Measurements from ENCODE around the gene ZMAT3.
A peak's percentile ranks its signal among the peaks of the same experiment; 100 is the strongest.

ZMAT3 gene

GRCh38 chr3:178990293-178990692 is 81.3 kb downstream of the ZMAT3 start:
- Histone ChIP-seq H3K4me1 (ENCODE audit: control insufficient read depth, insufficient read depth, low read length) (no peaks in the 10 kb centered on the region), H3K36me3 (ENCODE audit: control insufficient read depth in 2 of 2, insufficient read depth in 1 of 2, low read length in 2 of 2) (peaks cover 0 to 14% of the 10 kb centered on the region in 2 experiments; a peak in 1 of 3 replicates), H3K4me3 (ENCODE audit: low read depth, low read length) (no peak overlapping the region), H3K9me3 (ENCODE audit: control insufficient read depth, insufficient read depth, low read depth, low read length) (no peaks in the 10 kb centered on the region), H3K27ac (ENCODE audit: extremely low read depth, low read depth, low read length) (no peak overlapping the region)
- POLR2A ChIA-PET = no interaction called here
- no peak for TF ChIP-seq ZNF837 (tag by site-specific recombination; IDR thresholded peaks at IDR 0.05)
- TF ChIP-seq SETDB1 (IDR thresholded peaks at IDR 0.05; ENCODE audit: insufficient read length, low read length) = peak; percentile 50
- TF ChIP-seq ZNF585B (tag by site-specific recombination; IDR thresholded peaks at IDR 0.05) = peak; percentile 85
- TF ChIP-seq ZBTB44 (tag by site-specific recombination; IDR thresholded peaks at IDR 0.05) = no peak
- no peak for TF ChIP-seq ZNF155 (tag by site-specific recombination; IDR thresholded peaks at IDR 0.05)
- TF ChIP-seq ZNF518A (tag by site-specific recombination; conservative IDR thresholded peaks at IDR 0.05; ENCODE audit: low read depth) = no peak
- CTCF ChIA-PET = no interaction called here

GRCh38 chr3:178989821-178990220 is 81.8 kb downstream of the ZMAT3 start:
- Histone ChIP-seq H3K4me3 (ENCODE audit: low read depth, low read length) (no peak overlapping the region), H3K36me3 (ENCODE audit: control insufficient read depth in 2 of 2, insufficient read depth in 1 of 2, low read length in 2 of 2) (peaks cover 0 to 11% of the 10 kb centered on the region in 2 experiments; a peak in 1 of 3 replicates), H3K4me1 (ENCODE audit: control insufficient read depth, insufficient read depth, low read length) (no peaks in the 10 kb centered on the region), H3K9me3 (ENCODE audit: control insufficient read depth, insufficient read depth, low read depth, low read length) (no peaks in the 10 kb centered on the region), H3K27ac (ENCODE audit: extremely low read depth, low read depth, low read length) (no peak overlapping the region)
- TF ChIP-seq GLIS1 (tag by site-specific recombination; IDR thresholded peaks at IDR 0.05) (no peak), ZNF146 (tag by site-specific recombination; IDR thresholded peaks at IDR 0.05) (no peak), ZNF791 (tag by site-specific recombination; IDR thresholded peaks at IDR 0.05) (no peak), HOXD13 (CRISPR knock-in tag; IDR thresholded peaks at IDR 0.05; ENCODE audit: borderline replicate concordance) (no peak)
- ChIA-PET POLR2A (no interaction called here), CTCF (no interaction called here)

GRCh38 chr3:178987745-178988144 is 83.9 kb downstream of the ZMAT3 start:
- ChIA-PET CTCF (no interaction called here), POLR2A (no interaction called here)
- H3K4me1 ChIP-seq (ENCODE audit: control insufficient read depth, insufficient read depth, low read length) = no peaks in the 10 kb centered on the region
- no peaks in the 10 kb centered on the region for H3K9me3 ChIP-seq (ENCODE audit: control insufficient read depth, insufficient read depth, low read depth, low read length)
- H3K36me3 ChIP-seq (ENCODE audit: control insufficient read depth in 2 of 2, insufficient read depth in 1 of 2, low read length in 2 of 2) = no peaks in the 10 kb centered on the region
- H3K4me3 ChIP-seq (ENCODE audit: low read depth, low read length) = no peak overlapping the region
- H3K27ac ChIP-seq (ENCODE audit: extremely low read depth, low read depth, low read length) = no peak overlapping the region
- TF ChIP-seq ZNF624 (tag by site-specific recombination; IDR thresholded peaks at IDR 0.05) = no peak
- no peak for TF ChIP-seq ZNF639 (tag by site-specific recombination; IDR thresholded peaks at IDR 0.05)
- peak; percentile 77; the same call in 1 of the 2 replicates for TF ChIP-seq TRIM28 (IDR thresholded peaks at IDR 0.05; ENCODE audit: borderline replicate concordance, low read length)
- TF ChIP-seq SETDB1 (IDR thresholded peaks at IDR 0.05; ENCODE audit: insufficient read length, low read length) = peak; percentile 96

Measured in HEK293 (cell line).